ENCODE results near the gene CBLN1. TPM values are rescaled to one million over a fixed set of nuclear protein-coding genes. Genes with fewer than 3 reads are reported as not detected.
"Not testable (repeated sequence)": the region's sequence is repeated elsewhere in the genome, so short reads cannot be mapped to it uniquely, and the experiment has no call there.

CBLN1 gene
- total RNA-seq, 4 donors from 2014 or later: 0.26 to 0.38 TPM; not detected in 2

DNA sequence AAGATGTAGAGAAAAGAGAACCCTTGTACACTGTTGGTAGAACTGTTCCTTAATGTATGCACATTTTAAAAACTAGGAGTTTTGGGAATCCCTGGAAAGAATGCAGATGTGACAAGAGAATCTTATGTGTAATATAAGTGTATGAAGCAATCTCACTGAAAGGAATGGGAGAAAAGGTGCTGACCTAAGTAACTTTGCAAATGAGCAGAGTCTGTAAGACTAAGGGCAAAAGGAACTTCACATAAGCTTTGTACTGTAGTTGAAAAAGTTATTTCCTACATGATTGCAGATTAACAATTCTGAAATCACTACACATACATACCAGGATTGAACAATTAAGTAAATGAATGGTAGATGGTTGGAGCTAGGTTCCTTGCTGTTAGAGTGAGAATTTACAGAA lies 22.3 kb downstream of the CBLN1 start:
- TF ChIP-seq POLR2A (IDR thresholded peaks at IDR 0.05): no peak
- TF ChIP-seq, protein P1, sequence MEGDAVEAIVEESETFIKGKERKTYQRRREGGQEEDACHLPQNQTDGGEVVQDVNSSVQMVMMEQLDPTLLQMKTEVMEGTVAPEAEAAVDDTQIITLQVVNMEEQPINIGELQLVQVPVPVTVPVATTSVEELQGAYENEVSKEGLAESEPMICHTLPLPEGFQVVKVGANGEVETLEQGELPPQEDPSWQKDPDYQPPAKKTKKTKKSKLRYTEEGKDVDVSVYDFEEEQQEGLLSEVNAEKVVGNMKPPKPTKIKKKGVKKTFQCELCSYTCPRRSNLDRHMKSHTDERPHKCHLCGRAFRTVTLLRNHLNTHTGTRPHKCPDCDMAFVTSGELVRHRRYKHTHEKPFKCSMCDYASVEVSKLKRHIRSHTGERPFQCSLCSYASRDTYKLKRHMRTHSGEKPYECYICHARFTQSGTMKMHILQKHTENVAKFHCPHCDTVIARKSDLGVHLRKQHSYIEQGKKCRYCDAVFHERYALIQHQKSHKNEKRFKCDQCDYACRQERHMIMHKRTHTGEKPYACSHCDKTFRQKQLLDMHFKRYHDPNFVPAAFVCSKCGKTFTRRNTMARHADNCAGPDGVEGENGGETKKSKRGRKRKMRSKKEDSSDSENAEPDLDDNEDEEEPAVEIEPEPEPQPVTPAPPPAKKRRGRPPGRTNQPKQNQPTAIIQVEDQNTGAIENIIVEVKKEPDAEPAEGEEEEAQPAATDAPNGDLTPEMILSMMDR (IDR thresholded peaks at IDR 0.05): no peak
- Histone ChIP-seq H3K4me1 (no peaks in the 10 kb centered on the region), H3K36me3 (no peaks in the 10 kb centered on the region), H3K9me3 (no peaks in the 10 kb centered on the region), H3K4me3 (no peak overlapping the region), H3K27me3 (no peaks in the 10 kb centered on the region), H3K27ac (no peak overlapping the region)
- no peak for DNase-seq
- intact Hi-C loops (cut with DNase I): no loop called here

DNA sequence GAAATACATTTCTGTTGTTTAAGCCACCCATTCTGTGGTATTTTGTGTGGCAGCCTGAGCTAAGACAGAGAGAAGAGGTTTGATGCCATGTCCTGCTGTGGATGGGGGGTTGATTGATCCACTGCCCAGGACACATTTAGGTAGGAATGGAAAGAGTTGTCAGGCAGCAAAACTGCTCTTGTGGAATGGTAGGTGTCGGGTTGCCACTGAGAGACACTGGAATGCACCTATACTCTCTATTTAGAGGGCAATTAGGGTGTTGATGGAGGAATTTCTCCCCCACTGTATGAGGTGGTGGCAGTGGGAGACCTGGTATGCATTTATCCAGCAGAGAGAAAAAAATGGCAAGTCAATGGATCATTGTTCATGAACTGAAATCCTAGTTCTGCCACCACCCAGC lies 30.9 kb downstream of the CBLN1 start:
- no peak for DNase-seq
- no peak for TF ChIP-seq POLR2A (IDR thresholded peaks at IDR 0.05)
- TF ChIP-seq, protein P1 (IDR thresholded peaks at IDR 0.05): no peak
- Histone ChIP-seq H3K4me1 (no peaks in the 10 kb centered on the region), H3K9me3 (no peaks in the 10 kb centered on the region), H3K27ac (no peak overlapping the region), H3K36me3 (no peaks in the 10 kb centered on the region), H3K27me3 (no peaks in the 10 kb centered on the region), H3K4me3 (no peak overlapping the region)
- 23 to 42% methylated on average over 1 of the region's 1 CpG for WGBS, 2 donors
- intact Hi-C loops (cut with DNase I): no loop called here

DNA sequence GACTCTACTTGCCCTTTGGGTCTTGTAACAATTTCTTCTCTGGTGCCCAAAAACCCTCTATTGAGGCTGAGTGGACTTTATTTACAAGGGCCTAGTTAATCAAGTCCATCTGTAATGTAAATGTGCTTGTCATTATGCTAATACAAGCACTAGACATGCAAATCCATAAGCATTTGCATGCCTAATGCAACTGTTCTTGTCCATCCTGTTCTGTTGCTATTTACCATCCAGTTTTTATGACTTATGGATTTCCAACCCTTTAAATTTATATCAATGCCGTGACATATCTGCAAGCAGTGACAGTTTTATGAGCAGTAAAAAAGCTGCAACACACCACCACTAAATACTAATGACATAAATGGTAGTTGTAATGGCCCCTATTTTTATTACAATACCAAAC lies 33.4 kb downstream of the CBLN1 start:
- intact Hi-C loops (cut with DNase I): no loop called here
- Histone ChIP-seq H3K36me3 (no peaks in the 10 kb centered on the region), H3K27ac (no peak overlapping the region), H3K9me3 (no peaks in the 10 kb centered on the region), H3K4me3 (no peak overlapping the region), H3K4me1 (no peaks in the 10 kb centered on the region), H3K27me3 (no peaks in the 10 kb centered on the region)
- WGBS, 2 donors: 59 to 62% methylated on average over 1 of the region's 1 CpG
- DNase-seq: no peak
- TF ChIP-seq, protein P1 (IDR thresholded peaks at IDR 0.05): no peak
- no peak for TF ChIP-seq POLR2A (IDR thresholded peaks at IDR 0.05)

DNA sequence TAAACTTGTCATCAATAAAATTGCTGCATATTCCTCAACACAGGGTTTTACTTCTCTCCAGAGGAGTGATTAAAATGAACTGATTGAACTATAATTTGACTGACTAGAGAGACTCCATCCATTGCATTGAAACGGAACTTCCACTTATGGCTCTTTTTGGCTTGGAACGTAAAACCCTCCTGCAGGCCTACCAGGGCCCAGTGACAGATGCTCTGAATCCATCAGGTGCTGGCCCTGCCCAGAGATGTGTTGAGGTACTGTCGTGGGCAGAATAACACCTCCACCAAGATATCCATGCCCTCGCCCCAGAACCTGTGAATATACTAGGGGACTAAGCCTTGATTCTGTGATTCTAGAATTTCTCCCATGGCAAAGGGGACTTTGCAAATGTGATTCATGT lies 45.4 kb downstream of the CBLN1 start:
- Histone ChIP-seq H3K4me1 (no peaks in the 10 kb centered on the region), H3K4me3 (no peak overlapping the region), H3K27ac (no peak overlapping the region), H3K36me3 (no peaks in the 10 kb centered on the region), H3K9me3 (no peaks in the 10 kb centered on the region), H3K27me3 (no peaks in the 10 kb centered on the region)
- WGBS, 2 donors: 64 to 85% methylated on average over 2 to 4 of the region's 4 CpGs
- TF ChIP-seq, protein P1 (IDR thresholded peaks at IDR 0.05): no peak
- no peak for TF ChIP-seq POLR2A (IDR thresholded peaks at IDR 0.05)
- intact Hi-C loops (cut with DNase I): no loop called here
- DNase-seq: no peak

DNA sequence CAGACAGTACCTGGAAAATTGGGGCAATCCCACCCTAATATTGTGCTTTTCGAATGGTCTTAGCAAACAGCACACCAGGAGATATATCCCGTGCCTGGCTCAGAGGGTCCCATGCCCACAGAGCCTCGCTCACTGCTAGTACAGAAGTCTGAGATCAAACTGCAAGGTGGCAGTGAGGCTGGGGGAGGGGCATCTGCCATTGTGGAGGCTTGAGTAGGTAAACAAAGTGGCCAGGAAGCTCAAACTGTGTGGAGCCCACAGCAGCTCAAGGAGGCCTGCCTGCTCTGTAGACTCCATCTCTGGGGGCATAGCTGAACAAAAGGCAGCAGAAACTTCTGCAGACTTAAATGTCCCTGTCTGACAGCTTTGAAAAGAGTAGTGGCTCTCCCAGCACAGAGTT lies 53.3 kb downstream of the CBLN1 start:
- H3K36me3 ChIP-seq; H3K4me1 ChIP-seq; H3K4me3 ChIP-seq; intact Hi-C loops (cut with DNase I); H3K27ac ChIP-seq; DNase-seq; H3K27me3 ChIP-seq; H3K9me3 ChIP-seq: not testable (repeated sequence)
- 50 to 59% methylated on average over 1 to 2 of the region's 3 CpGs for WGBS, 2 donors

Other genes starting within 250 kb of the CBLN1 start
- not detected for gene C16orf78, start 92.0 kb upstream of the CBLN1 start, total RNA-seq

All from esophagus squamous epithelium (tissue), 5 donors.